LNCaP clone FGC (cell line): ENCODE measurements around the gene MAP3K19.

Experiments
- DNase-seq: peaks from one replicate; pipeline ENCODE4 v3.0.0-alpha.2; 2011; ENCODE audit warnings: low read depth
- H3K4me3 ChIP-seq: 2 replicates; pipeline ENCODE4 v1.5.1; 2011; ENCODE audit warnings: mild to moderate bottlenecking, low read depth, low read length, control low read depth
- TF ChIP-seq, protein P1 (sequence below): IDR thresholded peaks from 2 replicates; pipeline ENCODE4 v1.5.1; 2012; ENCODE audit warnings: mild to moderate bottlenecking; ENCODE audit not compliant: control insufficient read depth, insufficient read depth; ENCODE audit errors: extremely low read depth

Gene MAP3K19

DNA sequence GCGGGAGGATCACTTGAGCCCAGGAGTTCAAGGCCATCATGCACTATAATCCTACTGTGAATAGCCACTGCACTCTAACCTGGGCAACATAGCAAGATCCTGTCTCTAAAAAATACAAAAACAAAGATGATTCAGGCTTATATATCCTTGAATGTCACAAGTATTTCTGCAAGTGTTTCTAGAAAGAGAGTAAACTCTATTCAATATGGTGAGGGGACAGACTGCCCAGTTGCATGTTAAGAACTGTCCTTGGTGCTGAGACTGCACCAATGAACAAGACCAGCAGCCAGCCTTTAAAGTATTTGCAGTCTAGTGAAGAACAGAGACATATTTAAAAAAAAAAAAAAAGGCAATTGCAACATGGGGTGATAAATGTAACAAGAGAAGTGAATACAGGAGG lies 16.4 kb downstream of the MAP3K19 start:
- H3K4me3 ChIP-seq = no peak overlapping the region
- DNase-seq = no peak
- TF ChIP-seq, protein P1, sequence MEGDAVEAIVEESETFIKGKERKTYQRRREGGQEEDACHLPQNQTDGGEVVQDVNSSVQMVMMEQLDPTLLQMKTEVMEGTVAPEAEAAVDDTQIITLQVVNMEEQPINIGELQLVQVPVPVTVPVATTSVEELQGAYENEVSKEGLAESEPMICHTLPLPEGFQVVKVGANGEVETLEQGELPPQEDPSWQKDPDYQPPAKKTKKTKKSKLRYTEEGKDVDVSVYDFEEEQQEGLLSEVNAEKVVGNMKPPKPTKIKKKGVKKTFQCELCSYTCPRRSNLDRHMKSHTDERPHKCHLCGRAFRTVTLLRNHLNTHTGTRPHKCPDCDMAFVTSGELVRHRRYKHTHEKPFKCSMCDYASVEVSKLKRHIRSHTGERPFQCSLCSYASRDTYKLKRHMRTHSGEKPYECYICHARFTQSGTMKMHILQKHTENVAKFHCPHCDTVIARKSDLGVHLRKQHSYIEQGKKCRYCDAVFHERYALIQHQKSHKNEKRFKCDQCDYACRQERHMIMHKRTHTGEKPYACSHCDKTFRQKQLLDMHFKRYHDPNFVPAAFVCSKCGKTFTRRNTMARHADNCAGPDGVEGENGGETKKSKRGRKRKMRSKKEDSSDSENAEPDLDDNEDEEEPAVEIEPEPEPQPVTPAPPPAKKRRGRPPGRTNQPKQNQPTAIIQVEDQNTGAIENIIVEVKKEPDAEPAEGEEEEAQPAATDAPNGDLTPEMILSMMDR = no peak

DNA sequence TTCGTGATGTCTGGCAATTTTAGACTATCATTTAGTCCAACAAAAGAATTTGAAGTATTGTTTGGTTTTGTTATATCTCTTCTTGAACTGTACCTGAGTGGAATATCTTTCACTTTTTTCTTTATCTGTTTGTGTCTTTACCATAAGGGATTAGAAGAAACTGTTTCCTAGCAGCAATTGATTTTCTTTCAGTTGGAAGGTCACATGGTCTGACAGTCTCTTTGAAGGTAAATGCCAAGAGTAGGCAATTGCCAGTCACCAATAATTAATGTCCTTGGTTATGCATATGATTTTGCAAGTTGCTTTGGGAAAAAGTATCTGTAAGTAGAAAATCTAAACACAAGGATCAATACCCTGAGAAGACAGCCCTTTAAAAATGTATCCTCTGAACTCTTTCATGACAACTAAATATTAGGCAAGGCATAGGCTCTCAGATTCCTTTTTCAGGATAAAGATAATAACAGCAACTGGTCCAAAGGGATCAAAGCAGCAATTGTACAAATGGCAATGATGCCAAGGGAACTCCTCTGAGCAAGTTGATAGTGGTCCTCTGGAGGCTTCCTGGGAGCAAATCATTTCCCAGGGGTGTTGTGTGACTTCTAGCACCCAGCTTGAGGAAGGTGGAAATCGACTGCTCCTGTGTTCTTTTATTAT lies 17.6 kb downstream of the MAP3K19 start:
- DNase-seq = no peak
- no peak overlapping the region for H3K4me3 ChIP-seq
- TF ChIP-seq, protein P1 = no peak

DNA sequence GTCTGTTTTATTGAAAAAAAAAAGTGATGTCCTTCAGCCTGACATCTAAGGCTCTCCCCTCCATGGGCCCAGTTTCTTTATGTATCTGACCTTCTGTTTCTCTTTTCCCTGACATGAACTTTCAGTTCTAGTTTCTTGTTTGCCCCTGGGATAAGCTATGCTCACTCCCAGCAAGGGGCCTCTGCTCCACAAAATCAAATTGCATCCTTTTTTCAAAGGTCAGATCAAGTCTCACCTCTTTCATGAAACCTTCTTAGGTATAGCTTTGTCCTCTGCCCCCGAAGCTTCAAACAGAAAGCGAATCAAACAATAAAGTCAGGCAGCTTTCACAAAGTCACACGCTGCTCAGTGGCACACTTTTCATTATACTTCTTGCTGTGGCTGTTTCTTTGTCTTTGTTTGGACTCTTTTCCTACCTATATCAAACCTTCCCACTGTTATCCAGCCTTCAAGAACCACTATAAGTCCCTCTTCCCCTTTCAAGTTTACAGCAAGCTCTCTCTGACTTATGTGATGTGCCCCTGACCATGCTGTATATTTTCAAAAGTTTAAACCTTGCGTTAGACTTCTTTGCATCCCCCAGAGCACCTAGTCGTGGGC lies 23.3 kb downstream of the MAP3K19 start:
- TF ChIP-seq, protein P1 = no peak
- no peak for DNase-seq
- H3K4me3 ChIP-seq = no peak overlapping the region

DNA sequence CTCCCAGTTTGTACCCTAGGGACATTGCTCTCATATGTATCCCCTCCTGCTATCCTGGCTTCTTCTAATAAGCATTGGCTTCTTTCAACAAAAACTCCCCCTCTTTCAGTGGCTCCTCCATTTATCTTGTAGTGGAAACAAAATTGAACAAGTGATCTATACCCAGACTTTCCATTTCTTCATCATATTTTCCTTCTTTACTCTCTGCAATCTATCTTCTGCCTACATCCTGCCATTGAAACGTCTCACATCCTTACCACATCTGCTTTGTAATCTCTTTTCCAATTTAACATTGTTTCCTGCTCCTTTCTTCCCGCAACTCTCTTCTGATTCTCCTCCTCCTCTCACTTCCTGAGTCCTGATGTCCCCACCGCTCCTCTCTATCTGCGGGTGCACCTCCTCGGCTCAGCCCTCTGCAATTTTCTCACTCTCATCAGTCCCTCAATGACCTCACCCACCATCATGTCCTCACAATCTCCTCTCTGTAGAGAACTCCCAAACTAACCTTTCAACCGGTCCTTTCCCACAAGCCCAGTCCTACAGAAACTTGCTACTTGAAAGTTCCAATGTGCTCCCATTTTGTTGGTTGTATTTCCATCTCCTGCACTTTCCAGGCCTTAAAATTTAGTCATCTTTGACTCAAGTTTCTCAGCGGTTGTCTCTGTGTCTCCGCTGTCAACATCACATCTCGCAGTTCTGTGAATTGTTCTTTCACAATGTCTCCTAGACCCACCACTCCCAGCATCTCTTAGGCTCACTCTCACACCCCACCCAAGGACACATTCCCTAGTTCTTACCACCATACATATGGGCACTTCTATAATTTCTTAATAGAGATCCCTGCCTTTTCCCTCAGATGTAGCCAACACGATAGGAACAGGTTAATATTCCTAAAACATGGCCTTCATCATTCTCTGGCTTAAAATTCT lies 24.0 kb downstream of the MAP3K19 start:
- TF ChIP-seq, protein P1 = no peak
- no peak overlapping the region for H3K4me3 ChIP-seq
- DNase-seq = no peak

DNA sequence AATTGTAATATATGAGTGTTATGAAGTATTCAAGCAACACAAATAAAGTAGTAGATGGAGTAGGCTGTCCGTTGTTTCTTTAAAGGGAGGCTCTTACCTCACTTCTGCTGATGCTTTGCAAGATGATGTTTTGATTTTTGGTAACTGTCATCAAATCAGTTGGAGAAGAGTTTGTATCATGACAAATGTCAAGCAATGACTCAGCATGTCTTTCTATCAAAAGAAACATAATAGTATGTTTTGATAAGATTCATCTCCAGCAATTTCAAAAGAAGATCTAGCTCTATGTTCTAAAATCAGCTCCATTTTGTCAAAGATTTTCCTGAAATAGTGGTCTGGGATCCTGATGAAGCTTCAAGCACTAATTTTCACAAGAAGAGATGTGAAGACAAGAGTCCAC lies 25.6 kb downstream of the MAP3K19 start:
- TF ChIP-seq, protein P1 = no peak
- no peak overlapping the region for H3K4me3 ChIP-seq
- DNase-seq = no peak

DNA sequence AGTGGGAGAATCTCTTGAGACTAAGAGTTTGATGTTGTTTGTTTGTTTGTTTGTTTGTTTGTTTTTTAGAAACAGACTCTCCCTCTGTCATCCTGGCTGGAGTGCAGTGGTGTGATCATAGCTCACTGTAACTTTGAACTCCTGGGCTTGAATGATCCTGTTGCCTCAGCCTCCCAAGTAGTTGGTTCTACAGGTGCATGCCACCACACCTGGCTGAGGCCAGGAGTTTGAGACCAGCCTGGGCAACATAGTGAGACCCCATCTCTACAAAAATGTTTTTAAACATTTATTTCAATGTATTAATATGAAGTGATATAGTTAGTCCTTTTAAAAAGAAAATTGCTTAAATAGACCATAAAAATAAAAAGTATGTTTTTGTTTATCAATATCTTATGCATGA lies 35.6 kb downstream of the MAP3K19 start:
- no peak overlapping the region for H3K4me3 ChIP-seq
- TF ChIP-seq, protein P1 = no peak
- no peak for DNase-seq
